A549 (cell line): ENCODE data around the gene SEC14L5. TPM values are rescaled to one million over a fixed set of nuclear protein-coding genes. Genes with fewer than 3 reads are reported as not detected.
A peak's percentile ranks its signal among the peaks of the same experiment; 100 is the strongest.

Experiments
- ATAC-seq, 2 experiments: fragments of 200-7000 bp in 1 of 2; fragments of >200 bp in 1 of 2; cut with Nextera tagmentation in 1 of 2; cut with Tn5 transposase in 1 of 2; 3 replicates each; pipeline versions ENCODE4 v1.8.0 to v1.9.1; 2018 to 2020; ENCODE audit warnings: mild to moderate bottlenecking in 1 of 2, moderate library complexity in 1 of 2
- CTCF ChIA-PET: fragments of 300-600 bp; sonication (Branson Sonifier 250); formaldehyde crosslinking; extraction: SDS; loops from one replicate; lab custom pipeline; 2021; ENCODE audit warnings: antibody characterized with exemption, inconsistent platforms; lab: Yijun Ruan, JAX
- POLR2A ChIA-PET: fragments of 350-600 bp; formaldehyde crosslinking; extraction: SDS; loops from one replicate; lab custom pipeline; 2021; ENCODE audit warnings: antibody characterized with exemption, inconsistent platforms; lab: Yijun Ruan, JAX
- DNase-seq, 2 experiments: peaks; one replicate each; pipeline versions ENCODE4 v3.0.0 to v3.0.0-alpha.2; 2011 to 2016; ENCODE audit warnings: low read depth in 1 of 2, low spot score in 1 of 2
- FAIRE-seq: peaks from 2 replicates; lab custom pipeline; 2011; peaks lifted over from hg19 to GRCh38; lab: Jason Lieb, UNC
- H3K27ac ChIP-seq, 2 experiments: fragments of >200 bp; sonication (Bioruptor Twin); formaldehyde crosslinking; 3 replicates each; pipeline ENCODE4 v1.5.1; 2016 to 2017
- H3K4me1 ChIP-seq: fragments of >200 bp; sonication (Bioruptor Twin); formaldehyde crosslinking; 3 replicates; pipeline ENCODE4 v1.6.1; 2016
- H3K4me2 ChIP-seq: fragments of >200 bp; sonication (Bioruptor Twin); formaldehyde crosslinking; 3 replicates; pipeline ENCODE4 v1.6.1; 2016
- H3K4me3 ChIP-seq: fragments of >200 bp; sonication (Bioruptor Twin); formaldehyde crosslinking; 3 replicates; pipeline ENCODE4 v1.5.1; 2016
- H3K9me3 ChIP-seq: fragments of >200 bp; sonication (Bioruptor Twin); formaldehyde crosslinking; 3 replicates; pipeline ENCODE4 v1.6.1; 2016
- BHLHE40 ChIP-seq: IDR thresholded peaks from 2 replicates; pipeline ENCODE4 v1.6.1; 2012; ENCODE audit warnings: low read depth, low read length, inconsistent platforms
- ESRRA ChIP-seq: fragments of 150-350 bp; IDR thresholded peaks from 2 replicates; pipeline ENCODE4 v1.6.1; 2014; ENCODE audit warnings: mild to moderate bottlenecking, low read length, borderline replicate concordance
- FOSB ChIP-seq: fragments of 250-450 bp; sonication (Bioruptor Pico); IDR thresholded peaks from 2 replicates; pipeline ENCODE4 v1.5.0; 2020; ENCODE audit warnings: mild to moderate bottlenecking, moderate library complexity
- FOSL2 ChIP-seq, 2 experiments: fragments of 450-650 bp in 1 of 2; fragments of >200 bp in 1 of 2; sonication (Bioruptor Twin) in 1 of 2; formaldehyde crosslinking; IDR thresholded peaks; 2 replicates each; pipeline versions ENCODE4 v1.5.0 to v1.6.1; 2016 to 2020; ENCODE audit warnings: mild to moderate bottlenecking in 1 of 2, moderate library complexity in 1 of 2
- HOXB5 ChIP-seq: fragments of 250-450 bp; sonication (Bioruptor Pico); IDR thresholded peaks from 2 replicates; pipeline ENCODE4 v1.5.0; 2020; ENCODE audit warnings: mild to moderate bottlenecking, moderate library complexity
- KDM1A ChIP-seq: fragments of 200-600 bp; sonication (generic); IDR thresholded peaks from 2 replicates; pipeline ENCODE4 v1.6.1; 2016; ENCODE audit warnings: low read depth, mild to moderate bottlenecking
- MYC ChIP-seq: IDR thresholded peaks from 2 replicates; pipeline ENCODE4 v1.6.1; 2012; ENCODE audit warnings: mild to moderate bottlenecking, inconsistent platforms, low read length, improper control_type of control experiment, borderline replicate concordance
- NFE2L2 ChIP-seq: fragments of 150-350 bp; conservative IDR thresholded peaks from 2 replicates; pipeline ENCODE4 v1.6.1; 2014; ENCODE audit warnings: low read length
- NR3C1 ChIP-seq: fragments of >200 bp; sonication (Bioruptor Twin); formaldehyde crosslinking; IDR thresholded peaks from 3 replicates; pipeline ENCODE4 v1.6.1; 2017
- POLR2A ChIP-seq: IDR thresholded peaks from 2 replicates; pipeline ENCODE4 v1.6.1; 2012; ENCODE audit warnings: mild to moderate bottlenecking, low read length
- RCOR1 ChIP-seq: fragments of 150-350 bp; IDR thresholded peaks from 2 replicates; pipeline ENCODE4 v1.6.1; 2014; ENCODE audit warnings: antibody characterized with exemption, low read length, low read depth
- SMC3 ChIP-seq: fragments of >200 bp; sonication (Bioruptor Twin); formaldehyde crosslinking; IDR thresholded peaks from 3 replicates; pipeline ENCODE4 v1.6.1; 2018; ENCODE audit warnings: inconsistent platforms
- SREBF2 ChIP-seq: fragments of 450-650 bp; IDR thresholded peaks from 2 replicates; pipeline ENCODE4 v1.6.1; 2014; ENCODE audit warnings: mild to moderate bottlenecking, moderate library complexity
- TP53 ChIP-seq: fragments of 250-450 bp; sonication (Bioruptor Pico); IDR thresholded peaks from 2 replicates; pipeline ENCODE4 v1.5.0; 2021; ENCODE audit warnings: mild to moderate bottlenecking, moderate library complexity
- ZFP36 ChIP-seq: fragments of 450-650 bp; IDR thresholded peaks from 2 replicates; pipeline ENCODE4 v1.6.1; 2014; ENCODE audit warnings: borderline replicate concordance; ENCODE audit not compliant: partially characterized antibody
- WGBS: methylation state at CpG from one replicate; pipeline ENCODE4 v1.1.6; 2017; ENCODE audit errors: missing lambda C conversion rate; 5-methylcytosine and 5-hydroxymethylcytosine counted together
- polyA plus RNA-seq, 4 experiments: library from polyadenylated mRNA; depleted of rRNA in 3 of 4; stranded (reverse); fragments of >200 nt; fragmentation: RNase III in 1 of 4; extraction: RNeasy Plus Mini Kit Qiagen cat#74134 plus additional on column Dnase treatment in 1 of 4; gene quantifications; 2 replicates in 3 of 4; 3 replicates in 1 of 4; pipeline ENCODE4 v1.2.3, GENCODE V29; 2011 to 2017
- TF ChIP-seq, protein P1 (sequence below): fragments of >200 bp; sonication (Bioruptor Twin); formaldehyde crosslinking; IDR thresholded peaks from 3 replicates; pipeline ENCODE4 v1.5.1; 2016
- TF ChIP-seq, protein P2 (sequence below): fragments of 200-600 bp; sonication (generic); IDR thresholded peaks from 2 replicates; pipeline ENCODE4 v1.6.1; 2016; ENCODE audit warnings: antibody characterized with exemption, mild to moderate bottlenecking, moderate library complexity
- TF ChIP-seq, protein P3 (sequence below): fragments of 250-450 bp; sonication (Bioruptor Pico); IDR thresholded peaks from 2 replicates; pipeline ENCODE4 v1.5.0; 2020; ENCODE audit warnings: low read depth, mild to moderate bottlenecking, moderate library complexity
- TF ChIP-seq, protein P4 (sequence below): fragments of 450-650 bp; IDR thresholded peaks from 2 replicates; pipeline ENCODE4 v1.6.1; 2014; ENCODE audit warnings: antibody characterized with exemption
- TF ChIP-seq, protein P5 (sequence below): IDR thresholded peaks from 2 replicates; pipeline ENCODE4 v1.6.1; 2012
- TF ChIP-seq, protein P6 (sequence below): IDR thresholded peaks from 2 replicates; pipeline ENCODE4 v1.6.1; 2012; ENCODE audit warnings: low read depth, borderline replicate concordance

SEC14L5 gene
- polyA plus RNA-seq, 2 of the 4 experiments (the other 2 are of a cell fraction), result 0.03 to 0.05 TPM

DNA sequence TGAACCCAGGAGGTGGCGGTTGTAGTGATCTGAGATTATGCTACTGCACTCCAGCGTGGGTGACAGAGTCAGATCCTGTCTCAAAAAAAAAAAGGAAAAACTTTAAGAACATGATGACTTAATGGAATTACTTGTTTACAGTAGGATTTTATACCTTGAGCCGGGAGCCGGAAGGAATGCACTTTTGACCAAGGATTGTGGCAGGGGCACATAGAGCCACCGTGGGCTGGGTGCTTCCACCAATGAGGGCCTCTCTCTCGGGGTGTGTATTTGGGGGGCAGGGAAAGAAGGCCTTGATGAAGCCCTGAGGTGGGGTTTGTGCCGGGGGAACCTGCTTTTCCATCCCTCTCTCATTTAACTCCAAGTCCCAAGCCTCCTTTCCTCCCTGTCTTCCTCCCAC, 82.3 kb downstream of the SEC14L5 start:
- FAIRE-seq, result no peak
- TF ChIP-seq NR3C1, result no peak
- TF ChIP-seq KDM1A, result no peak
- TF ChIP-seq RCOR1, result no peak
- no peak for TF ChIP-seq SREBF2
- TF ChIP-seq, protein P1, sequence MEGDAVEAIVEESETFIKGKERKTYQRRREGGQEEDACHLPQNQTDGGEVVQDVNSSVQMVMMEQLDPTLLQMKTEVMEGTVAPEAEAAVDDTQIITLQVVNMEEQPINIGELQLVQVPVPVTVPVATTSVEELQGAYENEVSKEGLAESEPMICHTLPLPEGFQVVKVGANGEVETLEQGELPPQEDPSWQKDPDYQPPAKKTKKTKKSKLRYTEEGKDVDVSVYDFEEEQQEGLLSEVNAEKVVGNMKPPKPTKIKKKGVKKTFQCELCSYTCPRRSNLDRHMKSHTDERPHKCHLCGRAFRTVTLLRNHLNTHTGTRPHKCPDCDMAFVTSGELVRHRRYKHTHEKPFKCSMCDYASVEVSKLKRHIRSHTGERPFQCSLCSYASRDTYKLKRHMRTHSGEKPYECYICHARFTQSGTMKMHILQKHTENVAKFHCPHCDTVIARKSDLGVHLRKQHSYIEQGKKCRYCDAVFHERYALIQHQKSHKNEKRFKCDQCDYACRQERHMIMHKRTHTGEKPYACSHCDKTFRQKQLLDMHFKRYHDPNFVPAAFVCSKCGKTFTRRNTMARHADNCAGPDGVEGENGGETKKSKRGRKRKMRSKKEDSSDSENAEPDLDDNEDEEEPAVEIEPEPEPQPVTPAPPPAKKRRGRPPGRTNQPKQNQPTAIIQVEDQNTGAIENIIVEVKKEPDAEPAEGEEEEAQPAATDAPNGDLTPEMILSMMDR, result no peak
- no peak for TF ChIP-seq HOXB5 (CRISPR knock-in tag)
- TF ChIP-seq POLR2A, result no peak
- TF ChIP-seq NFE2L2, result no peak
- no peak for TF ChIP-seq SMC3
- no peak for TF ChIP-seq MYC
- TF ChIP-seq, protein P2, sequence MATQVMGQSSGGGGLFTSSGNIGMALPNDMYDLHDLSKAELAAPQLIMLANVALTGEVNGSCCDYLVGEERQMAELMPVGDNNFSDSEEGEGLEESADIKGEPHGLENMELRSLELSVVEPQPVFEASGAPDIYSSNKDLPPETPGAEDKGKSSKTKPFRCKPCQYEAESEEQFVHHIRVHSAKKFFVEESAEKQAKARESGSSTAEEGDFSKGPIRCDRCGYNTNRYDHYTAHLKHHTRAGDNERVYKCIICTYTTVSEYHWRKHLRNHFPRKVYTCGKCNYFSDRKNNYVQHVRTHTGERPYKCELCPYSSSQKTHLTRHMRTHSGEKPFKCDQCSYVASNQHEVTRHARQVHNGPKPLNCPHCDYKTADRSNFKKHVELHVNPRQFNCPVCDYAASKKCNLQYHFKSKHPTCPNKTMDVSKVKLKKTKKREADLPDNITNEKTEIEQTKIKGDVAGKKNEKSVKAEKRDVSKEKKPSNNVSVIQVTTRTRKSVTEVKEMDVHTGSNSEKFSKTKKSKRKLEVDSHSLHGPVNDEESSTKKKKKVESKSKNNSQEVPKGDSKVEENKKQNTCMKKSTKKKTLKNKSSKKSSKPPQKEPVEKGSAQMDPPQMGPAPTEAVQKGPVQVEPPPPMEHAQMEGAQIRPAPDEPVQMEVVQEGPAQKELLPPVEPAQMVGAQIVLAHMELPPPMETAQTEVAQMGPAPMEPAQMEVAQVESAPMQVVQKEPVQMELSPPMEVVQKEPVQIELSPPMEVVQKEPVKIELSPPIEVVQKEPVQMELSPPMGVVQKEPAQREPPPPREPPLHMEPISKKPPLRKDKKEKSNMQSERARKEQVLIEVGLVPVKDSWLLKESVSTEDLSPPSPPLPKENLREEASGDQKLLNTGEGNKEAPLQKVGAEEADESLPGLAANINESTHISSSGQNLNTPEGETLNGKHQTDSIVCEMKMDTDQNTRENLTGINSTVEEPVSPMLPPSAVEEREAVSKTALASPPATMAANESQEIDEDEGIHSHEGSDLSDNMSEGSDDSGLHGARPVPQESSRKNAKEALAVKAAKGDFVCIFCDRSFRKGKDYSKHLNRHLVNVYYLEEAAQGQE, result no peak
- TF ChIP-seq, protein P3, sequence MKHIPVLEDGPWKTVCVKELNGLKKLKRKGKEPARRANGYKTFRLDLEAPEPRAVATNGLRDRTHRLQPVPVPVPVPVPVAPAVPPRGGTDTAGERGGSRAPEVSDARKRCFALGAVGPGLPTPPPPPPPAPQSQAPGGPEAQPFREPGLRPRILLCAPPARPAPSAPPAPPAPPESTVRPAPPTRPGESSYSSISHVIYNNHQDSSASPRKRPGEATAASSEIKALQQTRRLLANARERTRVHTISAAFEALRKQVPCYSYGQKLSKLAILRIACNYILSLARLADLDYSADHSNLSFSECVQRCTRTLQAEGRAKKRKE (CRISPR knock-in tag), result no peak
- TF ChIP-seq, protein P4, sequence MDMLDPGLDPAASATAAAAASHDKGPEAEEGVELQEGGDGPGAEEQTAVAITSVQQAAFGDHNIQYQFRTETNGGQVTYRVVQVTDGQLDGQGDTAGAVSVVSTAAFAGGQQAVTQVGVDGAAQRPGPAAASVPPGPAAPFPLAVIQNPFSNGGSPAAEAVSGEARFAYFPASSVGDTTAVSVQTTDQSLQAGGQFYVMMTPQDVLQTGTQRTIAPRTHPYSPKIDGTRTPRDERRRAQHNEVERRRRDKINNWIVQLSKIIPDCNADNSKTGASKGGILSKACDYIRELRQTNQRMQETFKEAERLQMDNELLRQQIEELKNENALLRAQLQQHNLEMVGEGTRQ, result no peak
- TF ChIP-seq ZFP36, result no peak
- TF ChIP-seq ESRRA, result no peak
- no peak for TF ChIP-seq BHLHE40
- TF ChIP-seq, all 56 proteins: peak for 0
- CTCF ChIA-PET, result interaction anchor here (0.5 to 1.6 kb wide), 3 partner anchors 14 to 491 kb away, joined by 3 to 4 read pairs (median 3); no protein-coding TSS in a partner anchor

DNA sequence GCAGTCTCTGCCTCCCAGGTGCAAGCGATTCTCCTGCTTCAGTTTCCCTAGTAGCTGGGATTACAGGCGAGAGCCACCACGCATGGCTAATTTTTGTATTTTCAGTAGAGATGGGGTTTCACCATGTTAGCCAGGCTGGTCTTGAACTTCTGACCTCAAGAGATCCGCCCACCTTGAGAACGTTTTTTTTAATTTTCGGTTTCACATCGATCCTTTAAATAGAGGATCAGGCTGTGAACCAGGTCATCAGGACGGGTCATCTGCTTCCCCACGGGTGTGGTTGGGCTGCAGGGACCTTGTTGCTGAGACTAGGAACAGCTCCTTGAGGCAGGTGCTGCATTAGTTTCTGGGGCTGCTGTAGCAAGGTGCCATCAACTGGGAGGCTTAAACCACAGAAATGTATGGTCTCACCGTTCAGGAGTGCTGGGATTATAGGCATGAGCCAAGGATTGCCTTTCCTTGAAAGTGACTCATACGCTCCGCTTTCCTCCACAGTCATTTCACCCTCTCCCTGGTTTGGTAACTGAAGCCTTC, 83.5 kb downstream of the SEC14L5 start:
- no peak overlapping the region for H3K27ac ChIP-seq
- H3K4me1 ChIP-seq, result peaks cover 3% of the 10 kb centered on the region; the same call in 1 of the 3 replicates
- H3K4me3 ChIP-seq, result no peak overlapping the region
- peak overlapping the region; percentile 21; the same call in 1 of the 3 replicates for H3K4me2 ChIP-seq
- ChIA-PET POLR2A (no interaction called here), CTCF (interaction anchor here (0.9 to 1.3 kb wide), 2 partner anchors 17 to 23 kb away, joined by 3 to 4 read pairs; no protein-coding TSS in a partner anchor)
- TF ChIP-seq TP53 (CRISPR knock-in tag) (no peak), FOSL2 (IDR thresholded peaks at IDR 0.05) (no peak), FOSL2 (CRISPR knock-in tag; IDR thresholded peaks at IDR 0.05) (peak; percentile 36; the same call in 1 of the 2 replicates), FOSB (CRISPR knock-in tag) (no peak)
- TF ChIP-seq, protein P5, sequence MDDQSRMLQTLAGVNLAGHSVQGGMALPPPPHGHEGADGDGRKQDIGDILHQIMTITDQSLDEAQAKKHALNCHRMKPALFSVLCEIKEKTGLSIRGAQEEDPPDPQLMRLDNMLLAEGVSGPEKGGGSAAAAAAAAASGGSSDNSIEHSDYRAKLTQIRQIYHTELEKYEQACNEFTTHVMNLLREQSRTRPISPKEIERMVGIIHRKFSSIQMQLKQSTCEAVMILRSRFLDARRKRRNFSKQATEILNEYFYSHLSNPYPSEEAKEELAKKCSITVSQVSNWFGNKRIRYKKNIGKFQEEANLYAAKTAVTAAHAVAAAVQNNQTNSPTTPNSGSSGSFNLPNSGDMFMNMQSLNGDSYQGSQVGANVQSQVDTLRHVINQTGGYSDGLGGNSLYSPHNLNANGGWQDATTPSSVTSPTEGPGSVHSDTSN, result no peak
- TF ChIP-seq, protein P6, sequence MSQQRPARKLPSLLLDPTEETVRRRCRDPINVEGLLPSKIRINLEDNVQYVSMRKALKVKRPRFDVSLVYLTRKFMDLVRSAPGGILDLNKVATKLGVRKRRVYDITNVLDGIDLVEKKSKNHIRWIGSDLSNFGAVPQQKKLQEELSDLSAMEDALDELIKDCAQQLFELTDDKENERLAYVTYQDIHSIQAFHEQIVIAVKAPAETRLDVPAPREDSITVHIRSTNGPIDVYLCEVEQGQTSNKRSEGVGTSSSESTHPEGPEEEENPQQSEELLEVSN, result no peak
- TF ChIP-seq, protein P1, result no peak
- TF ChIP-seq, protein P3 (CRISPR knock-in tag), result no peak
- peak; percentile 72 to 78 for ATAC-seq
- no peak for FAIRE-seq
- WGBS, result 25% methylated on average over 12 of the region's 12 CpGs
- DNase-seq, result no peak
- no peaks in the 10 kb centered on the region for H3K9me3 ChIP-seq

More for the DNA sequence above, 82.3 kb downstream of the SEC14L5 start:
- POLR2A ChIA-PET, result no interaction called here
- no peak overlapping the region for H3K4me3 ChIP-seq
- H3K9me3 ChIP-seq, result no peaks in the 10 kb centered on the region
- peaks cover 3% of the 10 kb centered on the region; the same call in 1 of the 3 replicates for H3K4me1 ChIP-seq
- ATAC-seq (no peak), DNase-seq (no peak)
- WGBS, result 30% methylated on average over 7 of the region's 7 CpGs
- H3K27ac ChIP-seq, result no peak overlapping the region
- H3K4me2 ChIP-seq, result no peak overlapping the region
